DND-41 (cell line): ENCODE results near the gene P4HA1.

Experiments used
- ATAC-seq: fragments of 200-7000 bp; cut with Tn5 transposase; 3 replicates; pipeline ENCODE4 v1.9.1; 2021; ENCODE audit warnings: low read depth; ENCODE audit not compliant: insufficient read depth
- DNase-seq: peaks from one replicate; pipeline ENCODE4 v3.0.0-alpha.2; 2020
- H2AFZ ChIP-seq: 2 replicates; pipeline ENCODE4 v1.6.0; 2012; ENCODE audit warnings: low read depth, low read length
- H3K27ac ChIP-seq: 2 replicates; pipeline ENCODE4 v1.5.1; 2012; ENCODE audit warnings: low read length, inconsistent platforms
- H3K27me3 ChIP-seq: fragments of 200-600 bp; sonication (generic); 2 replicates; pipeline ENCODE4 v1.6.0; 2012; ENCODE audit warnings: low read length, mild to moderate bottlenecking, inconsistent platforms; ENCODE audit not compliant: insufficient read depth, poor library complexity
- H3K36me3 ChIP-seq: 2 replicates; pipeline ENCODE4 v1.5.1; 2012; ENCODE audit warnings: low read length, inconsistent platforms; ENCODE audit not compliant: insufficient read depth
- H3K4me1 ChIP-seq: 2 replicates; pipeline ENCODE4 v1.5.1; 2012; ENCODE audit warnings: mild to moderate bottlenecking, low read length; ENCODE audit not compliant: insufficient read depth
- H3K4me2 ChIP-seq: 2 replicates; pipeline ENCODE4 v1.6.0; 2012; ENCODE audit warnings: mild to moderate bottlenecking, moderate library complexity, low read length, inconsistent platforms; ENCODE audit not compliant: insufficient read depth
- H3K4me3 ChIP-seq, 2 experiments: fragments of 200-600 bp in 1 of 2; shearing (Covaris generic) in 1 of 2; 2 replicates each; pipeline ENCODE4 v1.5.1; 2012 to 2016; ENCODE audit warnings: inconsistent platforms in 2 of 2, low read length in 2 of 2, mild to moderate bottlenecking in 2 of 2, low read depth in 1 of 2, moderate library complexity in 1 of 2
- H3K79me2 ChIP-seq: 2 replicates; pipeline ENCODE4 v1.6.0; 2012; ENCODE audit warnings: low read length, inconsistent platforms; ENCODE audit not compliant: insufficient read depth
- H3K9ac ChIP-seq: 2 replicates; pipeline ENCODE4 v1.6.0; 2012; ENCODE audit warnings: low read depth, mild to moderate bottlenecking, inconsistent platforms, low read length, moderate library complexity
- H3K9me3 ChIP-seq: 2 replicates; pipeline ENCODE4 v1.5.1; 2012; ENCODE audit warnings: low read length, moderate library complexity, mild to moderate bottlenecking, inconsistent platforms; ENCODE audit not compliant: insufficient read depth, severe bottlenecking
- H4K20me1 ChIP-seq: 2 replicates; pipeline ENCODE4 v1.6.0; 2012; ENCODE audit warnings: low read length; ENCODE audit not compliant: insufficient read depth
- CTCF ChIP-seq: IDR thresholded peaks from 2 replicates; pipeline ENCODE4 v1.5.1; 2012; ENCODE audit warnings: borderline replicate concordance, low read length, moderate library complexity, mild to moderate bottlenecking; ENCODE audit not compliant: poor library complexity, severe bottlenecking; ENCODE audit errors: extremely low read depth
- EZH2 ChIP-seq: IDR thresholded peaks from 3 replicates; pipeline ENCODE4 v1.6.1; 2012; ENCODE audit warnings: borderline replicate concordance, low read depth, mild to moderate bottlenecking, moderate library complexity, low read length, inconsistent platforms; ENCODE audit not compliant: severe bottlenecking

P4HA1 gene

GRCh38 chr10:73079779-73080541, 16.7 kb downstream of the P4HA1 start:
- Histone ChIP-seq H3K27me3 (no peaks in the 10 kb centered on the region), H4K20me1 (peaks cover 18% of the 10 kb centered on the region), H3K9me3 (no peaks in the 10 kb centered on the region), H3K4me1 (no peaks in the 10 kb centered on the region), H2AFZ (no peak overlapping the region), H3K9ac (no peak overlapping the region), H3K36me3 (peaks cover 3% of the 10 kb centered on the region), H3K4me2 (no peak overlapping the region), H3K4me3 (no peak overlapping the region), H3K79me2 (peaks cover 88% of the 10 kb centered on the region), H3K27ac (no peak overlapping the region)
- no peak for DNase-seq
- no peak for ATAC-seq
- TF ChIP-seq EZH2: no peak
- TF ChIP-seq CTCF: no peak

DNA sequence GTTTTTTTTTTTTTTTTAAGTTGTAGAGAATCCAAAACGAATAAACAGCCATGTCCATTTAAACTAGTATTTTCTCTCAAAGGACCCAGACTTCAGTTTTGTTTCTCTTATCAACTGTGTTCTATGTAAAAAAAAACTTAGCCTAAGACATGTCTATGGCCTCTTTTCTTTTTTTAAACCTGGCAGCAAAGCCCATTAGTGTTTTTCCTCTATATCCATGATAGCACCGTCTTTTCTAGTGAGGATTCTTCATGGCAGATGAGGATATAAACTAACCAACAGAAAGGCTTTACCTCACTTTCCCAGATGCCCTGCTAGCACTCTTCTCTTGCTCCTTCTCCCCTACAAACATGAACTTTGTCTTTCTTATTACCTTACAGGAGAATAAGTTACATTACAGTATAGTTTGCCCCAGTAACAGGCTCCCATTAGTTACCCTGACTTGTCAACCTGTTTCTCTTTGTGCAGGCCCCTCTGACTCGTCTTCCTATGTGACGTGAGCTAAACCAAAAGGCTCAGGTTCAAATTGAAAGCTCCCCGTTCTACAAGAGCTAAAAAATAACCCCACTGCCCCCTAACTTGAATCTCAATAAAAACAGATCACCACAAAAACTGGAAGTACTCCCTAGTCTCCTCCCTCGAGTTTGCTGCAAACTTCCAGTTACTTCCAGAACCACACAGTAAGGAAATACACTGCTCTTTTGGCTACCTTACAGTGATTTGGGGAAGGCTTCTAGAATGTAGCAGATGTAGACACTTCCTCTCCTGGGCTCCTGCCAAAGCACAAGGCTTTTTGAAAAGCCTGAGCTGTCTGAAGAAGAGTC, 20.1 kb downstream of the P4HA1 start:
- peaks cover 32% of the 10 kb centered on the region for H3K36me3 ChIP-seq
- H3K79me2 ChIP-seq: peaks cover 65% of the 10 kb centered on the region
- H2AFZ ChIP-seq: no peak overlapping the region
- peaks cover 9% of the 10 kb centered on the region for H4K20me1 ChIP-seq
- no peaks in the 10 kb centered on the region for H3K4me1 ChIP-seq
- DNase-seq (no peak), ATAC-seq (no peak)
- no peak overlapping the region for H3K4me3 ChIP-seq
- H3K27ac ChIP-seq: no peak overlapping the region
- H3K9ac ChIP-seq: no peak overlapping the region
- no peaks in the 10 kb centered on the region for H3K27me3 ChIP-seq
- TF ChIP-seq CTCF (no peak), EZH2 (no peak)
- no peak overlapping the region for H3K4me2 ChIP-seq
- no peaks in the 10 kb centered on the region for H3K9me3 ChIP-seq

DNA sequence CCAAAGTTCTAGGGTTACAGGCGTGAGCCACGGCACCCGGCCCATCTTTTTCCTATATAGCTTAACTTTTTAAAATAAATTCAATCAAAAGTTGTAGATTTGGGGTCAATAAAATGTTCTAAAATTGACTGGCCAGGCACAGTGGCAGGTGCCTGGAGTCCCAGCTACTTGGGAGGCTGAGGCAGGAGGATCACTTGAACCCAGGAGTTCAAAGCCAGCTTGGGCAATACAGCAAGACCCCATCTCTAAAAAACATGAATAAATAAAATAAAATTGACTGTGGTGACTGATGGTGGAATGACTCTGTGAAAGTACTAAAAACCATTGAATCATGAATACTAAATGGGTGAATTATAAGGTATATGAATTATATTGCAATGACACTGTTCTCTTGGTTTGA, 20.8 kb downstream of the P4HA1 start:
- Histone ChIP-seq H3K27me3 (no peaks in the 10 kb centered on the region), H3K27ac (no peak overlapping the region), H3K36me3 (peaks cover 40% of the 10 kb centered on the region), H3K4me1 (no peaks in the 10 kb centered on the region), H4K20me1 (peaks cover 9% of the 10 kb centered on the region), H3K79me2 (peaks cover 60% of the 10 kb centered on the region), H3K4me3 (no peak overlapping the region), H3K9ac (no peak overlapping the region), H2AFZ (no peak overlapping the region), H3K4me2 (no peak overlapping the region), H3K9me3 (no peaks in the 10 kb centered on the region)
- DNase-seq: no peak
- no peak for TF ChIP-seq CTCF
- TF ChIP-seq EZH2: no peak
- ATAC-seq: no peak
